Measurements from ENCODE around the gene CSE1L. TPM values are rescaled to one million over a fixed set of nuclear protein-coding genes. Genes with fewer than 3 reads are reported as not detected.

Gene CSE1L
- total RNA-seq, 1 experiment from 2014 or later = 158 TPM

- H3K4me2 ChIP-seq (ENCODE audit: low read length) = no peak overlapping the region
- H4K20me1 ChIP-seq (ENCODE audit: insufficient read depth) = no peaks in the 10 kb centered on the region
- no peak overlapping the region for H3K9ac ChIP-seq (ENCODE audit: low read length)
- H3K9me2 ChIP-seq (ENCODE audit: insufficient read depth) = no peaks in the 10 kb centered on the region
- no peaks in the 10 kb centered on the region for H3K27me3 ChIP-seq (ENCODE audit: insufficient read depth, low read length)
- no peaks in the 10 kb centered on the region for H3K79me2 ChIP-seq (ENCODE audit: insufficient read depth, low read length)
- no peaks in the 10 kb centered on the region for H3K4me1 ChIP-seq (ENCODE audit: control insufficient read depth in 1 of 2, insufficient read depth in 2 of 2, low read length in 2 of 2)
- no TSS peak for BruUV-seq (replicated peaks)
- H3K9me3 ChIP-seq (ENCODE audit: control insufficient read depth in 1 of 2, insufficient read depth in 1 of 2, low read depth in 1 of 2, low read length in 2 of 2) = no peaks in the 10 kb centered on the region
- H3K4me3 ChIP-seq (replicated peaks in 1 of 2; ENCODE audit: low read depth in 1 of 2, low read length in 2 of 2) = no peak overlapping the region
- no peak overlapping the region for H3K27ac ChIP-seq (ENCODE audit: low read depth, low read length)
- ChIA-PET CTCF (no interaction called here), RAD21 (ENCODE audit: low non-redundant PET in 1 of 2, low total read pairs in 2 of 2, uncharacterized antibody in 2 of 2, unreplicated experiment in 2 of 2) (no interaction called here), POLR2A (interaction anchor here (1.4 kb wide), 1 partner anchor 16 kb away, joined by 3 read pairs; no protein-coding TSS in a partner anchor)
- TF ChIP-seq SRF (IDR thresholded peaks at IDR 0.05; ENCODE audit: low read depth) = no peak
- TF ChIP-seq TCF7L2 (IDR thresholded peaks at IDR 0.05; ENCODE audit: borderline replicate concordance, extremely low read depth, insufficient read depth, insufficient read length) = no peak
- no peak for TF ChIP-seq EGR1 (IDR thresholded peaks at IDR 0.05; ENCODE audit: low read depth)
- no peak for ATAC-seq
- H2AFZ ChIP-seq (ENCODE audit: low read depth, low read length, poor library complexity, severe bottlenecking) = no peak overlapping the region
- no peak for DNase-seq (ENCODE audit: low read depth, low spot score)
- peaks cover 11 to 17% of the 10 kb centered on the region in 2 experiments for H3K36me3 ChIP-seq (ENCODE audit: control insufficient read depth in 1 of 2, insufficient read depth in 2 of 2, low read length in 2 of 2)
- intact Hi-C loops (cut with micrococcal nuclease) = no loop called here
Observed at GRCh38 chr20:49030954-49031619, 15.0 kb upstream of the CSE1L start.

GRCh38 chr20:49032455-49032854 is 13.7 kb upstream of the CSE1L start:
- CTCF ChIA-PET = no interaction called here
- Histone ChIP-seq H4K20me1 (ENCODE audit: insufficient read depth) (no peaks in the 10 kb centered on the region), H3K9me3 (ENCODE audit: control insufficient read depth in 1 of 2, insufficient read depth in 1 of 2, low read depth in 1 of 2, low read length in 2 of 2) (no peaks in the 10 kb centered on the region), H3K4me2 (ENCODE audit: low read length) (no peak overlapping the region), H3K4me3 (replicated peaks in 1 of 2; ENCODE audit: low read depth in 1 of 2, low read length in 2 of 2) (no peak overlapping the region), H3K36me3 (ENCODE audit: control insufficient read depth in 1 of 2, insufficient read depth in 2 of 2, low read length in 2 of 2) (peaks cover 11 to 14% of the 10 kb centered on the region in 2 experiments), H3K79me2 (ENCODE audit: insufficient read depth, low read length) (no peaks in the 10 kb centered on the region), H2AFZ (ENCODE audit: low read depth, low read length, poor library complexity, severe bottlenecking) (no peak overlapping the region), H3K27me3 (ENCODE audit: insufficient read depth, low read length) (no peaks in the 10 kb centered on the region), H3K9me2 (ENCODE audit: insufficient read depth) (no peaks in the 10 kb centered on the region), H3K27ac (ENCODE audit: low read depth, low read length) (no peak overlapping the region), H3K9ac (ENCODE audit: low read length) (no peak overlapping the region), H3K4me1 (ENCODE audit: control insufficient read depth in 1 of 2, insufficient read depth in 2 of 2, low read length in 2 of 2) (no peaks in the 10 kb centered on the region)
- POLR2A ChIA-PET = no interaction called here
- no TSS peak for BruUV-seq (replicated peaks)
- RAD21 ChIA-PET (ENCODE audit: low non-redundant PET in 1 of 2, low total read pairs in 2 of 2, uncharacterized antibody in 2 of 2, unreplicated experiment in 2 of 2) = no interaction called here
- ATAC-seq = no peak
- no peak for DNase-seq (ENCODE audit: low read depth, low spot score)
- intact Hi-C loops (cut with micrococcal nuclease) = no loop called here
- TF ChIP-seq EZH2phosphoT487 (IDR thresholded peaks at IDR 0.05; ENCODE audit: borderline replicate concordance) (no peak), ZNF274 (IDR thresholded peaks at IDR 0.05; ENCODE audit: low read depth, low read length) (no peak), FOSL1 (IDR thresholded peaks at IDR 0.05; ENCODE audit: low read depth) (no peak), ZFX (IDR thresholded peaks at IDR 0.05) (no peak), SIN3A (IDR thresholded peaks at IDR 0.05; ENCODE audit: low read depth) (no peak), MAX (IDR thresholded peaks at IDR 0.05) (no peak), TCF7L2 (IDR thresholded peaks at IDR 0.05; ENCODE audit: borderline replicate concordance, extremely low read depth, insufficient read depth, insufficient read length) (no peak), REST (IDR thresholded peaks at IDR 0.05; ENCODE audit: low read depth) (no peak), CTCF (IDR thresholded peaks at IDR 0.05 in 2 of 3, conservative IDR thresholded peaks at IDR 0.05 in 1 of 3; ENCODE audit: borderline replicate concordance in 1 of 3, insufficient read depth in 1 of 3, low read depth in 2 of 3, low read length in 2 of 3) (no peak), JUND (IDR thresholded peaks at IDR 0.05) (no peak), ATF3 (IDR thresholded peaks at IDR 0.05) (no peak), EGR1 (IDR thresholded peaks at IDR 0.05; ENCODE audit: low read depth) (no peak), YY1 (IDR thresholded peaks at IDR 0.05; ENCODE audit: extremely low read depth, insufficient replicate concordance, low read depth, low read length) (no peak), SP1 (IDR thresholded peaks at IDR 0.05; ENCODE audit: low read depth) (no peak)
